A673 (cell line): ENCODE results near the gene TEX13B.

ENCODE experiments used
- EZH2 ChIP-seq: fragments of 200-600 bp; sonication (generic); IDR thresholded peaks from 2 replicates; pipeline ENCODE4 v1.6.1; 2017; ENCODE audit warnings: borderline replicate concordance, low read depth, mild to moderate bottlenecking, mixed read lengths, antibody characterized with exemption, low read length; ENCODE audit not compliant: poor library complexity, severe bottlenecking
- TF ChIP-seq, protein P1 (sequence below): fragments of 300-800, 200-600 bp; sonication (generic); conservative IDR thresholded peaks from 2 replicates; pipeline ENCODE4 v1.5.1; 2017; ENCODE audit warnings: low read depth, mild to moderate bottlenecking, antibody characterized with exemption, low read length, moderate library complexity, mixed read lengths

DNA sequence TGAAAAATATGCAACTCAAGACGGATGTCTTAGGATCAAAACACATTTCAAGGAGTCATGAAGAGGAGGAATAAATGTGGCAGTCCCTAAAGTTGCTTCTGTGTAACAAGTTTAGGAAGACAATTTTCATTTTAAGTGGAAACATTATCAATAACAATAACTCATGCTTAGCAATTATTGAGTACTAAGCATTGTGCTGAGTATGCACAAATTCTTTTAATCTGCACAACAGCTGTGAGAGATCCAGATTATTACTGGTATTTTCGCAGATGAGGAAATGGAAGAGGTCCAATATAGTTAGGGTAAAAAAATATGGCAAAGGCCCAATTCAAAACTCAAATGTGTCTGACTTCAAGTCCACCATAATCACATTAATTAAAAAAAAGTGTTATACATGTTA, 2.9 kb upstream of the TEX13B start:
- TF ChIP-seq, protein P1, sequence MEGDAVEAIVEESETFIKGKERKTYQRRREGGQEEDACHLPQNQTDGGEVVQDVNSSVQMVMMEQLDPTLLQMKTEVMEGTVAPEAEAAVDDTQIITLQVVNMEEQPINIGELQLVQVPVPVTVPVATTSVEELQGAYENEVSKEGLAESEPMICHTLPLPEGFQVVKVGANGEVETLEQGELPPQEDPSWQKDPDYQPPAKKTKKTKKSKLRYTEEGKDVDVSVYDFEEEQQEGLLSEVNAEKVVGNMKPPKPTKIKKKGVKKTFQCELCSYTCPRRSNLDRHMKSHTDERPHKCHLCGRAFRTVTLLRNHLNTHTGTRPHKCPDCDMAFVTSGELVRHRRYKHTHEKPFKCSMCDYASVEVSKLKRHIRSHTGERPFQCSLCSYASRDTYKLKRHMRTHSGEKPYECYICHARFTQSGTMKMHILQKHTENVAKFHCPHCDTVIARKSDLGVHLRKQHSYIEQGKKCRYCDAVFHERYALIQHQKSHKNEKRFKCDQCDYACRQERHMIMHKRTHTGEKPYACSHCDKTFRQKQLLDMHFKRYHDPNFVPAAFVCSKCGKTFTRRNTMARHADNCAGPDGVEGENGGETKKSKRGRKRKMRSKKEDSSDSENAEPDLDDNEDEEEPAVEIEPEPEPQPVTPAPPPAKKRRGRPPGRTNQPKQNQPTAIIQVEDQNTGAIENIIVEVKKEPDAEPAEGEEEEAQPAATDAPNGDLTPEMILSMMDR: no peak
- no peak for TF ChIP-seq EZH2
